Left lung (tissue), 10 donors: ENCODE measurements around the gene OPN1SW. TPM values are rescaled to one million over a fixed set of nuclear protein-coding genes. Genes with fewer than 3 reads are reported as not detected.

Experiments used
- ATAC-seq: fragments of 200-7000 bp; cut with Tn5 transposase; one replicate; pipeline ENCODE4 v1.9.1; 2020; ENCODE audit warnings: moderate library complexity
- DNase-seq, 4 donors: peaks; one replicate each; pipeline ENCODE4 v3.0.0-alpha.2; 2013 to 2020
- H3K27ac ChIP-seq, 2 donors: fragments of 200-600 bp; sonication (generic) in 1 of 2; one replicate each; pipeline versions ENCODE4 v1.5.0 to v1.8.0; 2020 to 2021
- H3K27me3 ChIP-seq, 2 donors: fragments of 200-600 bp; sonication (generic) in 1 of 2; one replicate each; pipeline versions ENCODE4 v1.5.0 to v1.8.0; 2020 to 2021
- H3K36me3 ChIP-seq, 2 donors: fragments of 200-600 bp; sonication (generic) in 1 of 2; one replicate each; pipeline versions ENCODE4 v1.5.0 to v1.8.0; 2020 to 2021
- H3K4me1 ChIP-seq, 2 donors: fragments of 200-600 bp; one replicate each; pipeline ENCODE4 v1.8.0; 2021
- H3K4me3 ChIP-seq, 2 donors: fragments of 200-600 bp; sonication (generic) in 1 of 2; one replicate each; pipeline versions ENCODE4 v1.5.0 to v1.8.0; 2020 to 2021; ENCODE audit warnings: mild to moderate bottlenecking in 1 of 2
- H3K9me3 ChIP-seq, 2 donors: fragments of 200-600 bp; sonication (generic) in 1 of 2; one replicate each; pipeline versions ENCODE4 v1.5.0 to v1.8.0; 2020 to 2021
- intact Hi-C, 2 donors: fragments of 100-400 bp; cut with DNase I; formaldehyde crosslinking; loops; one replicate each; pipeline versions ENCODE4 v1.11.2 to v1.14.2; 2022
- polyA plus RNA-seq, 6 donors: library from polyadenylated mRNA; unstranded; fragments of 120-200 nt; gene quantifications; one replicate each; pipeline ENCODE4 v1.2.1, GENCODE V29; 2013; ENCODE audit not compliant: insufficient read length in 6 of 6
- total RNA-seq, 2 donors: library from RNA; stranded (reverse); fragmentation: NEBNext Ultra II Directional; extraction: Animal tissue kit (Norgen Biotek cat#: 25700); gene quantifications; one replicate each; pipeline ENCODE4 v1.2.1, GENCODE V29; 2021
- TF ChIP-seq, protein P1 (sequence below), 2 donors: fragments of 200-600 bp; sonication (generic) in 1 of 2; IDR thresholded peaks; one replicate each; pipeline versions ENCODE4 v1.5.0 to v1.8.0; 2021; ENCODE audit warnings: antibody characterized with exemption in 2 of 2
- donor health status: DM: no; HTN: yes; CAD: no.
- donor health status: DM: no; HTN: no; CAD: no.

OPN1SW gene
- total and polyA plus RNA-seq, 8 donors, result 1.2 to 2.3 (median 1.7) TPM; not detected in 2

DNA sequence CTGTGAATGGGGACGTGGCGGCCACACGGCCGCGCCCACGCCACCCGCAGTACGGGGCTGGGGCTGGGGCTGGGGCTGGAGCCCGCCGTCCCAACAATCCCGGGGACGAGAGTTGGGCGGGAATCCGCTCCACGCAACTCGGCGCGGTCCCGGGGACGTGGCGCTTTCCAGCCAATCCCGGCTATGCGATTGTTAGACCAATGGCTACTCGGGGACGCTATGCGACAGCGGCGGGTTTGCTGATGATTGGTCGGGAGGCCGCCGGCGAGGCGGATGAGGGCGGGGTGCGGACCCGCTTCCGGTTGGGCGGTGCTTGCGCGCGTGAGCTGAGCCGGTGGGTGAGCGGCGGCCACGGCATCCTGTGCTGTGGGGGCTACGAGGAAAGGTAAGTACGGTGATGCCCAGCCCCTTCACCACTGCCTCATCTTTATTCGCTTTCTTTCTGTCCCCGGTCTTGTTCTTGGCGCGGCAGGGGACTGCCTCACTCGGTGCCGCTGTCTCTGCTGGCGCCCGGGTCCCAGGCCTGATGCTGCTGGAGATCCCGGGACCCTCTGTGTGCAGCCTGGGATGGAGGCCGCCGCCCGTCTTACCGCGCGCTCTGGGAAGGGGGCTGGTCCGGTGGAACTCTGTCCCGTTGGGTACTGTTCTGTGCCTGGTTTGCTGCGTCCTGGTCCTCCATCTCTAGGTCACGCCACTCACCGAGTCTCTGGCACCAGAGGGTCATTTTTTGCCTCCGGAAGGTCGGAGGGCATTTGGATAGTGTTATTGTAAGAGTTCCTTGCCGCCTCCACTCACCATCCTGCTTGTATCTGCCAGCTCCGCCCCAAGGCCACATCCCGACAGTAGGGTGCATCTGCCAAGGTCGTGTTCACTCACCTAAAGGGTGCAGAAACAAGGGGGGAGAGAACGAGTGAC, 36.3 kb downstream of the OPN1SW start, which contains the start of gene CALU:
TSS of gene CALU (plus strand) at position 312 of the 915 bp plus-strand sequence. CDS start 9,225 bp downstream, outside the sequence.
- intact Hi-C loops, result no loop called here

DNA sequence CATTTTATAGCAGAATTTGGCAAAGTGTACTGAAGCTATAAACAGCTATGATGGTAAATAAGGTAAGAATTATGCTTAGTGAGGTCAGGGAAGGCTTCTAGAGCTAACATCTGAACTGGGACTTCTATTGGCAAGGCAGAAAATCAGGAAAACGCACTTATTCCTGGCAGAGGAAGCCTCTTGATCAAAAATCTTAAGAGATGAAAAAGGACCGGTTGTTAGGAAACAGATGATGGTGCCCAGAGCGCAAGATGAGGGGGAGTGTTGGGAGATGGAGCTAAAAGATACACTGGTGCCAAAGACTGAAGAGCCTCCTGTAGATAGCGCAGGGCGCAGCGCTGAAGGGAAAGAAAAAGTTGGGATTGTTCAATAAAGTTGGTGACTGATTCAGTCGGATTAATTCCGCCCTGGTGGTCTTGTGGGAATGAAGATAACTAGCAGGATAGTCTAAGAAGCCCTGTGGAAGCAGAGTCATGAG, 37.0 kb downstream of the OPN1SW start:
- Histone ChIP-seq H3K27ac (peak overlapping the region; percentile 87 to 95), H3K36me3 (no peaks in the 10 kb centered on the region), H3K9me3 (no peaks in the 10 kb centered on the region), H3K4me3 (peak overlapping the region; percentile 70 to 89), H3K4me1 (peaks cover 22 to 48% of the 10 kb centered on the region in 2 donors), H3K27me3 (no peaks in the 10 kb centered on the region)
- DNase-seq, result no peak
- peak; percentile 33 for ATAC-seq
- TF ChIP-seq, protein P1, sequence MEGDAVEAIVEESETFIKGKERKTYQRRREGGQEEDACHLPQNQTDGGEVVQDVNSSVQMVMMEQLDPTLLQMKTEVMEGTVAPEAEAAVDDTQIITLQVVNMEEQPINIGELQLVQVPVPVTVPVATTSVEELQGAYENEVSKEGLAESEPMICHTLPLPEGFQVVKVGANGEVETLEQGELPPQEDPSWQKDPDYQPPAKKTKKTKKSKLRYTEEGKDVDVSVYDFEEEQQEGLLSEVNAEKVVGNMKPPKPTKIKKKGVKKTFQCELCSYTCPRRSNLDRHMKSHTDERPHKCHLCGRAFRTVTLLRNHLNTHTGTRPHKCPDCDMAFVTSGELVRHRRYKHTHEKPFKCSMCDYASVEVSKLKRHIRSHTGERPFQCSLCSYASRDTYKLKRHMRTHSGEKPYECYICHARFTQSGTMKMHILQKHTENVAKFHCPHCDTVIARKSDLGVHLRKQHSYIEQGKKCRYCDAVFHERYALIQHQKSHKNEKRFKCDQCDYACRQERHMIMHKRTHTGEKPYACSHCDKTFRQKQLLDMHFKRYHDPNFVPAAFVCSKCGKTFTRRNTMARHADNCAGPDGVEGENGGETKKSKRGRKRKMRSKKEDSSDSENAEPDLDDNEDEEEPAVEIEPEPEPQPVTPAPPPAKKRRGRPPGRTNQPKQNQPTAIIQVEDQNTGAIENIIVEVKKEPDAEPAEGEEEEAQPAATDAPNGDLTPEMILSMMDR (IDR thresholded peaks at IDR 0.05), result no peak
- intact Hi-C loops, result no loop called here

More for the DNA sequence above, 36.3 kb downstream of the OPN1SW start, which contains the start of gene CALU:
- Histone ChIP-seq H3K27me3 (no peaks in the 10 kb centered on the region), H3K27ac (peak within 1 kb of the TSS; percentile 87 to 95), H3K36me3 (no peaks in the 10 kb centered on the region), H3K4me3 (peak within 1 kb of the TSS; percentile 70 to 89), H3K9me3 (no peaks in the 10 kb centered on the region), H3K4me1 (peaks cover 22 to 55% of the 10 kb centered on the region in 2 donors)
- TF ChIP-seq, protein P1 (IDR thresholded peaks at IDR 0.05), result no peak
- peak; percentile 98 for ATAC-seq
- DNase-seq, result peak; percentile 90 to 98 (median 97)

DNA sequence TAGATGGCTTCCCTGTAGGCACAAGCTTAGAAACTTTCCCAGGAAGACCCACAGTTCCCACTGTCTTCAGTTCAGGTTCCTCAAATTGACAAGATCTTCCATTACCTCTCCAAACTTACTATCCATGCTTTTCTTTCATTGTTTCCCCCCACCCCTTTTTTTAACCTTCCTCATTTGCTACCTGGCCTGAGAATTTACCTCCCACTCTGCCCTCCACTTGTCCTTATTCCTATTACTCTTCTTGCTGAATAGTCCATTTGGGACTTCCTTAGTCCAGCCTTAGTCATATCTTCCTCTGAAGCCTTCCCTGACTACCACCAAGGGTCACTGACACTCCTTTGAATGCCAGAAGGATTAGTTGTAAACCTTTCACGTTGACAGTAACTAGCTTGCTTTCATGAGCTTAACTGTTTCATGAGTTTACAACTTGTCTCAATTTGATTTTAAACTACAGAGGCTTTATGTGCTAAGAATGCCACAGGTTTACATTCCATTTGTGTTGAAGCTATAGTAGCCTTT, 37.7 kb downstream of the OPN1SW start:
- TF ChIP-seq, protein P1 (IDR thresholded peaks at IDR 0.05), result no peak
- Histone ChIP-seq H3K27me3 (no peaks in the 10 kb centered on the region), H3K9me3 (no peaks in the 10 kb centered on the region), H3K4me3 (no peak overlapping the region), H3K27ac (peak overlapping the region in 1 of 2 donors; percentile 87), H3K4me1 (peaks cover 22 to 42% of the 10 kb centered on the region in 2 donors), H3K36me3 (no peaks in the 10 kb centered on the region)
- DNase-seq, result no peak
- no peak for ATAC-seq
- intact Hi-C loops, result no loop called here

DNA sequence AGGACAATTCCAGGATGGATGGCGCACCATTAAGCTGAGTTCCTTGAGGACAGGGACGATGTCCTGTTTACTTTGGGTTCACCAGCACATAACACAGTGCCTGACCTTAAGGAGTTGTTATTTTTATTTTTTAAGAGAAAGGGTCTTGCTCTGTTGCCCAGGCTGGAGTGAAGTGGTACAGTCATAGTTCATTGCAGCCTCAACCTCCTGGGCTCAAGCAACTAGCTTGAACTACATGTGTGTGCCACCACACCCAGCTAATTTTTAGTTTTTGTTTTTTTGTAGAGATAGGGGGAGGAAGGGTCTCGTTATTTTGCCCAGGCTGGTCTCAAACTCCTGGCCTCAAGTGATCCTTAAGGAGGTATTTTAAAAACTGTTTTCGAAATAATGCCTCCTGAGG, 38.2 kb downstream of the OPN1SW start:
- intact Hi-C loops, result no loop called here
- TF ChIP-seq, protein P1 (IDR thresholded peaks at IDR 0.05), result no peak
- ATAC-seq, result no peak
- no peaks in the 10 kb centered on the region for H3K9me3 ChIP-seq
- no peak overlapping the region for H3K4me3 ChIP-seq
- H3K27me3 ChIP-seq, result no peaks in the 10 kb centered on the region
- H3K27ac ChIP-seq, result no peak overlapping the region
- H3K4me1 ChIP-seq, result peaks cover 22 to 37% of the 10 kb centered on the region in 2 donors
- DNase-seq, result no peak
- no peaks in the 10 kb centered on the region for H3K36me3 ChIP-seq

DNA sequence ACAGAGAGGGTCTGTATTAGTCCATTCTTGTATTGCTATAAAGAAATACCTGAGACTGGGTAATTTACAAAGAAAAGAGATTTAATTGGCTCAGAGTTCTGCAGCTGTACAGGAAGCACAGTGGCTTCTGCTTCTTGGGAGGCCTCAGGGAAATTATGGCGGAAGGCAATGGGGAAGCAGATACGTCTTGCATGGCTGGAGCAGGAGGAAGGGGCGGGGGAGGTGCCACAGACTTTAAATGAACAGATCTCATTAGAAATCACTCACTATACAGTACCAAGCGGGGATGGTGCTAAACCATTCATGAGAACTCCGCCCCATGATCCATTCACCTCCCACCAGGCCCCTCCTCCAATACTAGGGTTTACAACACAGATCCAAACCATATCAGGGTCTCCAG, 40.2 kb downstream of the OPN1SW start:
- DNase-seq (no peak), ATAC-seq (no peak)
- Histone ChIP-seq H3K4me3 (no peak overlapping the region), H3K27ac (no peak overlapping the region), H3K4me1 (peaks cover 5 to 17% of the 10 kb centered on the region in 2 donors), H3K36me3 (no peaks in the 10 kb centered on the region), H3K9me3 (no peaks in the 10 kb centered on the region), H3K27me3 (no peaks in the 10 kb centered on the region)
- TF ChIP-seq, protein P1 (IDR thresholded peaks at IDR 0.05), result no peak
- intact Hi-C loops, result no loop called here
